Measurements from ENCODE around the gene NR0B1.

GRCh38 chrX:30302956-30303355 is 6.2 kb downstream of the NR0B1 start:
- TF ChIP-seq, protein P1, sequence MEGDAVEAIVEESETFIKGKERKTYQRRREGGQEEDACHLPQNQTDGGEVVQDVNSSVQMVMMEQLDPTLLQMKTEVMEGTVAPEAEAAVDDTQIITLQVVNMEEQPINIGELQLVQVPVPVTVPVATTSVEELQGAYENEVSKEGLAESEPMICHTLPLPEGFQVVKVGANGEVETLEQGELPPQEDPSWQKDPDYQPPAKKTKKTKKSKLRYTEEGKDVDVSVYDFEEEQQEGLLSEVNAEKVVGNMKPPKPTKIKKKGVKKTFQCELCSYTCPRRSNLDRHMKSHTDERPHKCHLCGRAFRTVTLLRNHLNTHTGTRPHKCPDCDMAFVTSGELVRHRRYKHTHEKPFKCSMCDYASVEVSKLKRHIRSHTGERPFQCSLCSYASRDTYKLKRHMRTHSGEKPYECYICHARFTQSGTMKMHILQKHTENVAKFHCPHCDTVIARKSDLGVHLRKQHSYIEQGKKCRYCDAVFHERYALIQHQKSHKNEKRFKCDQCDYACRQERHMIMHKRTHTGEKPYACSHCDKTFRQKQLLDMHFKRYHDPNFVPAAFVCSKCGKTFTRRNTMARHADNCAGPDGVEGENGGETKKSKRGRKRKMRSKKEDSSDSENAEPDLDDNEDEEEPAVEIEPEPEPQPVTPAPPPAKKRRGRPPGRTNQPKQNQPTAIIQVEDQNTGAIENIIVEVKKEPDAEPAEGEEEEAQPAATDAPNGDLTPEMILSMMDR (conservative IDR thresholded peaks at IDR 0.05 in 1 of 2, IDR thresholded peaks at IDR 0.05 in 1 of 2; ENCODE audit: low read depth in 1 of 2, low read length in 2 of 2): no peak
- TF ChIP-seq EZH2 (IDR thresholded peaks at IDR 0.05; ENCODE audit: low read length, missing control alignments): no peak

Measured in fibroblast of lung (primary cell).